Measurements from ENCODE around the gene CCDC178. TPM values are rescaled to one million over a fixed set of nuclear protein-coding genes. Genes with fewer than 3 reads are reported as not detected.

The CCDC178 gene
- total and polyA plus RNA-seq, 2 donors, result 0.24 to 1.3 TPM

DNA sequence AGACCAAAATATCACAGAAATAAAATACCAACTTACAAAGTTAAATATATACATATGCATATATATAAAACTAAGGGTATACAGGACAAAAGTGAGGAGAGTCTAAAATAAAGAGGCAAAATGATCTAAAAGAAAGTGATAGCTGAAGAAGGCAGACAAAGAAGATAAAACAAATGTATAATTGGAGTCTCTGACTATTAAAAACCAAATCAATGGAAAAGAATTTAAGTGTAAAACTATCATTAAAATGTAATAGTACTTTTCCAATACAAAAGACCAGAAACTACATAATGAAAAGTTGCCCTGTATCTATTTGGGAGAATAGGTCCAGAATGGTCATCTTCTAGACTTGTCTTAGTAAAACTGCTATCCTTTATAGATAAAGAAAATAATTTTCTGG is 400.3 kb downstream of the CCDC178 start:
- no peak for DNase-seq (ENCODE audit: low read depth in 6 of 9, low spot score in 9 of 9)
- no peaks in the 10 kb centered on the region for H3K27me3 ChIP-seq (ENCODE audit: control insufficient read depth in 2 of 2, insufficient read depth in 1 of 2, low read length in 1 of 2)
- H3K9me3 ChIP-seq (ENCODE audit: control insufficient read depth in 2 of 2, insufficient read depth in 1 of 2, low read length in 1 of 2), result no peaks in the 10 kb centered on the region
- no peak overlapping the region for H3K27ac ChIP-seq (ENCODE audit: low read depth in 1 of 2, low read length in 1 of 2)
- no peaks in the 10 kb centered on the region for H3K4me1 ChIP-seq (ENCODE audit: control insufficient read depth in 2 of 2, insufficient read depth in 2 of 2, low read length in 2 of 2)
- H3K4me3 ChIP-seq (ENCODE audit: low read length in 2 of 2), result no peak overlapping the region
- H3K36me3 ChIP-seq (ENCODE audit: control insufficient read depth in 2 of 2, insufficient read depth in 2 of 2, low read length in 1 of 2), result no peaks in the 10 kb centered on the region

GRCh38 chr18:33034945-33035344 is 405.6 kb downstream of the CCDC178 start:
- no peak for DNase-seq (ENCODE audit: low read depth in 6 of 9, low spot score in 9 of 9)
- no peaks in the 10 kb centered on the region for H3K4me1 ChIP-seq (ENCODE audit: control insufficient read depth in 2 of 2, insufficient read depth in 2 of 2, low read length in 2 of 2)
- no peak overlapping the region for H3K27ac ChIP-seq (ENCODE audit: low read depth in 1 of 2, low read length in 1 of 2)
- H3K4me3 ChIP-seq (ENCODE audit: low read length in 2 of 2), result no peak overlapping the region
- H3K9me3 ChIP-seq (ENCODE audit: control insufficient read depth in 2 of 2, insufficient read depth in 1 of 2, low read length in 1 of 2), result no peaks in the 10 kb centered on the region
- no peaks in the 10 kb centered on the region for H3K27me3 ChIP-seq (ENCODE audit: control insufficient read depth in 2 of 2, insufficient read depth in 1 of 2, low read length in 1 of 2)
- H3K36me3 ChIP-seq (ENCODE audit: control insufficient read depth in 2 of 2, insufficient read depth in 2 of 2, low read length in 1 of 2), result no peaks in the 10 kb centered on the region

- DNase-seq (ENCODE audit: low read depth in 6 of 9, low spot score in 9 of 9), result no peak
- H3K36me3 ChIP-seq (ENCODE audit: control insufficient read depth in 2 of 2, insufficient read depth in 2 of 2, low read length in 1 of 2), result no peaks in the 10 kb centered on the region
- H3K9me3 ChIP-seq (ENCODE audit: control insufficient read depth in 2 of 2, insufficient read depth in 1 of 2, low read length in 1 of 2), result no peaks in the 10 kb centered on the region
- no peaks in the 10 kb centered on the region for H3K4me1 ChIP-seq (ENCODE audit: control insufficient read depth in 2 of 2, insufficient read depth in 2 of 2, low read length in 2 of 2)
- no peak overlapping the region for H3K4me3 ChIP-seq (ENCODE audit: low read length in 2 of 2)
- no peaks in the 10 kb centered on the region for H3K27me3 ChIP-seq (ENCODE audit: control insufficient read depth in 2 of 2, insufficient read depth in 1 of 2, low read length in 1 of 2)
- H3K27ac ChIP-seq (ENCODE audit: low read depth in 1 of 2, low read length in 1 of 2), result no peak overlapping the region
These were observed 406.3 kb downstream of the CCDC178 start for GRCh38 chr18:33034212-33034611.

GRCh38 chr18:33022370-33022769 is 418.2 kb downstream of the CCDC178 start:
- Histone ChIP-seq H3K27ac (ENCODE audit: low read depth in 1 of 2, low read length in 1 of 2) (no peak overlapping the region), H3K36me3 (ENCODE audit: control insufficient read depth in 2 of 2, insufficient read depth in 2 of 2, low read length in 1 of 2) (no peaks in the 10 kb centered on the region), H3K4me3 (ENCODE audit: low read length in 2 of 2) (no peak overlapping the region), H3K27me3 (ENCODE audit: control insufficient read depth in 2 of 2, insufficient read depth in 1 of 2, low read length in 1 of 2) (no peaks in the 10 kb centered on the region), H3K9me3 (ENCODE audit: control insufficient read depth in 2 of 2, insufficient read depth in 1 of 2, low read length in 1 of 2) (no peaks in the 10 kb centered on the region), H3K4me1 (ENCODE audit: control insufficient read depth in 2 of 2, insufficient read depth in 2 of 2, low read length in 2 of 2) (no peaks in the 10 kb centered on the region)
- no peak for DNase-seq (ENCODE audit: low read depth in 6 of 9, low spot score in 9 of 9)

- DNase-seq (ENCODE audit: low read depth in 6 of 9, low spot score in 9 of 9), result no peak
- no peak overlapping the region for H3K27ac ChIP-seq (ENCODE audit: low read depth in 1 of 2, low read length in 1 of 2)
- H3K4me1 ChIP-seq (ENCODE audit: control insufficient read depth in 2 of 2, insufficient read depth in 2 of 2, low read length in 2 of 2), result no peaks in the 10 kb centered on the region
- no peaks in the 10 kb centered on the region for H3K27me3 ChIP-seq (ENCODE audit: control insufficient read depth in 2 of 2, insufficient read depth in 1 of 2, low read length in 1 of 2)
- WGBS, result 85% methylated on average over 2 of the region's 2 CpGs
- no peaks in the 10 kb centered on the region for H3K36me3 ChIP-seq (ENCODE audit: control insufficient read depth in 2 of 2, insufficient read depth in 2 of 2, low read length in 1 of 2)
- no peaks in the 10 kb centered on the region for H3K9me3 ChIP-seq (ENCODE audit: control insufficient read depth in 2 of 2, insufficient read depth in 1 of 2, low read length in 1 of 2)
- H3K4me3 ChIP-seq (ENCODE audit: low read length in 2 of 2), result no peak overlapping the region
These were observed 419.6 kb downstream of the CCDC178 start for GRCh38 chr18:33020877-33021276.

DNA sequence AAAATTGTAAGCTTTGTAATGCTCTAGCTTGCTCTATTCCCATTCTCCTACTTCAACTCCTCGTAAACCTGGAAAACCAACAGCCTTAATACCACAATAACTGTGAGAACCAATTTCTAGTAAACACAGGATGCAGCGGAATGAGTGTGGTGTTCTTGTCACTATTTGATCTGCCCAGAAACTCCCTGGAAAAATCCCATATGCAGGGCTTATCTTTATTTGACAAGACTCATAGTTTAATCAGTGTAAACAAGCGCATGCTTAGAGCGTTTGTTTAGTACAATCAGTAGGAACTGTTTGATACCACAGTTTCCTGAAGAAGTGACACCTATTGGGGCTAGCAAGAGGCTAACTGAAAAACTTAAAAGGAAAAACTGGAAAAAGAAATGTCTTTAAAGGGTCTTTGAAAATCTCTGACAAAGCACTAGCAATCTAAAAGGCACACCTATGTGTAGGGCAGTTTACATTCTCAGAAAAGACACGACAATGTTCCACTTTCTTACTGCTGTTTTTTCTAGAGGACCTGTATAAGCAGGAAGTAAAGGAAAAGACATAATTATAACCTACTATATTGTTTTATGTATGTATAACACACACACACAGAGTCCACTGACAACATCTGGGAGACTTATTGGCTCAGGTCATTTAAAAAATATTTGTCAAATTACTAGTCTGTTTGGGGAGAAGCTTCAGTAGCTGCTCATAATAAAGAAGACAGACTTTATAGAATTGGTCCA is 426.3 kb downstream of the CCDC178 start:
- H3K9me3 ChIP-seq (ENCODE audit: control insufficient read depth in 2 of 2, insufficient read depth in 1 of 2, low read length in 1 of 2), result no peaks in the 10 kb centered on the region
- no peak overlapping the region for H3K4me3 ChIP-seq (ENCODE audit: low read length in 2 of 2)
- H3K36me3 ChIP-seq (ENCODE audit: control insufficient read depth in 2 of 2, insufficient read depth in 2 of 2, low read length in 1 of 2), result no peaks in the 10 kb centered on the region
- no peak for DNase-seq (ENCODE audit: low read depth in 6 of 9, low spot score in 9 of 9)
- H3K27me3 ChIP-seq (ENCODE audit: control insufficient read depth in 2 of 2, insufficient read depth in 1 of 2, low read length in 1 of 2), result no peaks in the 10 kb centered on the region
- 46% methylated on average over 5 of the region's 5 CpGs for WGBS
- H3K27ac ChIP-seq (ENCODE audit: low read depth in 1 of 2, low read length in 1 of 2), result no peak overlapping the region
- H3K4me1 ChIP-seq (ENCODE audit: control insufficient read depth in 2 of 2, insufficient read depth in 2 of 2, low read length in 2 of 2), result no peaks in the 10 kb centered on the region

DNA sequence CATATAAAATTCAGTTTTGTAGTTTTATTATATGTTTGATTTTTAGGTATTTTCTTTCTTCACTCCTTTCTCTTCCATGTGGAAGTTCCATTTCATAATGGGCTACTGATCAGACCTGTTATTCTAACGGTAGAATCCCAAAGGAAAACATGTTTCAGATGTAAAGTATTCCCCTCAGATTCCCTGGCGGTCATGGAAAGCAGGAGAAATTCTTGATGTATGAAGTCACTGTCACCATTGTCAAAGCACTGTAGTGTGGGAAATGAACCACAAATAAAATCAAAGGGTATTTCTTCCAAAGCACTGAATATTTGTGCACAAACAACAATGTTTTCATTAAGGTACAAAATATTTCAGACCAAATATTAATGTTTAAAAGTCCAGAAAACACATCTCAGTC is 430.4 kb downstream of the CCDC178 start:
- 67% methylated on average over 2 of the region's 2 CpGs for WGBS
- no peaks in the 10 kb centered on the region for H3K4me1 ChIP-seq (ENCODE audit: control insufficient read depth in 2 of 2, insufficient read depth in 2 of 2, low read length in 2 of 2)
- H3K27me3 ChIP-seq (ENCODE audit: control insufficient read depth in 2 of 2, insufficient read depth in 1 of 2, low read length in 1 of 2), result no peaks in the 10 kb centered on the region
- DNase-seq (ENCODE audit: low read depth in 6 of 9, low spot score in 9 of 9), result no peak
- H3K27ac ChIP-seq (ENCODE audit: low read depth in 1 of 2, low read length in 1 of 2), result no peak overlapping the region
- H3K4me3 ChIP-seq (ENCODE audit: low read length in 2 of 2), result no peak overlapping the region
- no peaks in the 10 kb centered on the region for H3K9me3 ChIP-seq (ENCODE audit: control insufficient read depth in 2 of 2, insufficient read depth in 1 of 2, low read length in 1 of 2)
- no peaks in the 10 kb centered on the region for H3K36me3 ChIP-seq (ENCODE audit: control insufficient read depth in 2 of 2, insufficient read depth in 2 of 2, low read length in 1 of 2)

DNA sequence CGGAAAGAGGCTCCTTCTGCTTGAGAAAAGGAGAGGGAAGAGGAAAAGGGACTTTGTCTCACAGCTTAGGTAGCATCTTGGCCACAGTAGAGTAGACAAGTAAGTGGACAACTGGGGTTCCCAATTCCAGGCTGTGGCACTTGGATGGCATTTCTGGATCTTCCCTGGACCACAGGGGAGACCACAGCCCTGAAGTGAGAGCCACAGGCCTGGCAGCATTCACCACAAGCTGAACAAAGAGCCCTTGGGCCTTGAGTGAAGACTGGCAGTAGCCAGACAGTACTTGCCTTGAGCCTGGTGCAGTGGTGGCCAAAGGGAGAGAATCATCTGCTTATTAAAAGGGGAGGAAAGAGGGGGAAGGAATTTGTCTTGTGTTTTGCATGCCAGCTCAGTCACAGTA is 441.6 kb downstream of the CCDC178 start:
- 96% methylated on average over 1 of the region's 1 CpG for WGBS
- H3K4me3 ChIP-seq (ENCODE audit: low read length in 2 of 2), result no peak overlapping the region
- no peaks in the 10 kb centered on the region for H3K36me3 ChIP-seq (ENCODE audit: control insufficient read depth in 2 of 2, insufficient read depth in 2 of 2, low read length in 1 of 2)
- H3K9me3 ChIP-seq (ENCODE audit: control insufficient read depth in 2 of 2, insufficient read depth in 1 of 2, low read length in 1 of 2), result no peaks in the 10 kb centered on the region
- no peak for DNase-seq (ENCODE audit: low read depth in 6 of 9, low spot score in 9 of 9)
- no peaks in the 10 kb centered on the region for H3K27me3 ChIP-seq (ENCODE audit: control insufficient read depth in 2 of 2, insufficient read depth in 1 of 2, low read length in 1 of 2)
- H3K4me1 ChIP-seq (ENCODE audit: control insufficient read depth in 2 of 2, insufficient read depth in 2 of 2, low read length in 2 of 2), result no peaks in the 10 kb centered on the region
- no peak overlapping the region for H3K27ac ChIP-seq (ENCODE audit: low read depth in 1 of 2, low read length in 1 of 2)

- 91% methylated on average over 3 of the region's 3 CpGs for WGBS
- Histone ChIP-seq H3K4me1 (ENCODE audit: control insufficient read depth in 2 of 2, insufficient read depth in 2 of 2, low read length in 2 of 2) (no peaks in the 10 kb centered on the region), H3K36me3 (ENCODE audit: control insufficient read depth in 2 of 2, insufficient read depth in 2 of 2, low read length in 1 of 2) (no peaks in the 10 kb centered on the region), H3K27me3 (ENCODE audit: control insufficient read depth in 2 of 2, insufficient read depth in 1 of 2, low read length in 1 of 2) (no peaks in the 10 kb centered on the region), H3K27ac (ENCODE audit: low read depth in 1 of 2, low read length in 1 of 2) (no peak overlapping the region), H3K9me3 (ENCODE audit: control insufficient read depth in 2 of 2, insufficient read depth in 1 of 2, low read length in 1 of 2) (no peaks in the 10 kb centered on the region), H3K4me3 (ENCODE audit: low read length in 2 of 2) (no peak overlapping the region)
- no peak for DNase-seq (ENCODE audit: low read depth in 6 of 9, low spot score in 9 of 9)
These were observed 442.2 kb downstream of the CCDC178 start for GRCh38 chr18:32998285-32998684.

DNA sequence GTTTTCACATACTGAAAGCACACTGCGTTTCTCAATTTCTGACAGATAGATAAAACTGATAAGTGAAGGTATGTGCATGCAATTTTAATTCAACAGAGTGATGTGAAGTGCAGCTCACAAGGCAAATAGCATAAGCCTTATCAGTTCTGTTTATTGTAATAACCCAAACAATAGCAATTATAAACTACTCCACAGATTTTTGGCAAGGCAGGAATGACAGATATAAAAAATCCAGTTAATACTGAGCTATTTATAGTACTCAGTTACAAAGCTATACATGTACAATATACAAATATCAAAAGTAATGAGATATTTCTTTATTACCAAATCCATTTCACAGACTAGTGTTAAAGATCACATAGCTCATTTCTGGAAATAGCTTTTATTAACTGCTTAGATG is 456.8 kb downstream of the CCDC178 start:
- no peak for DNase-seq (ENCODE audit: low read depth in 6 of 9, low spot score in 9 of 9)
- no peak overlapping the region for H3K4me3 ChIP-seq (ENCODE audit: low read length in 2 of 2)
- H3K27me3 ChIP-seq (ENCODE audit: control insufficient read depth in 2 of 2, insufficient read depth in 1 of 2, low read length in 1 of 2), result no peaks in the 10 kb centered on the region
- H3K9me3 ChIP-seq (ENCODE audit: control insufficient read depth in 2 of 2, insufficient read depth in 1 of 2, low read length in 1 of 2), result no peaks in the 10 kb centered on the region
- no peak overlapping the region for H3K27ac ChIP-seq (ENCODE audit: low read depth in 1 of 2, low read length in 1 of 2)
- no peaks in the 10 kb centered on the region for H3K36me3 ChIP-seq (ENCODE audit: control insufficient read depth in 2 of 2, insufficient read depth in 2 of 2, low read length in 1 of 2)
- H3K4me1 ChIP-seq (ENCODE audit: control insufficient read depth in 2 of 2, insufficient read depth in 2 of 2, low read length in 2 of 2), result no peaks in the 10 kb centered on the region
- 93% methylated on average over 1 of the region's 1 CpG for WGBS

Data from thymus (tissue), 11 donors.